HG02840 (cell line): Measurements from ENCODE around the gene DDIAS.
"Not testable (repeated sequence)": the region's sequence is repeated elsewhere in the genome, so short reads cannot be mapped to it uniquely, and the experiment has no call there.

ENCODE experiments used
- ATAC-seq: cut with Tn5 transposase; IDR thresholded peaks from one replicate; pipeline ENCODE4 v1.9.1; 2021; ENCODE audit warnings: mild to moderate bottlenecking, moderate library complexity, moderate number of reproducible peaks; ENCODE audit not compliant: unreplicated experiment, low FRiP score

Gene DDIAS, protein sequence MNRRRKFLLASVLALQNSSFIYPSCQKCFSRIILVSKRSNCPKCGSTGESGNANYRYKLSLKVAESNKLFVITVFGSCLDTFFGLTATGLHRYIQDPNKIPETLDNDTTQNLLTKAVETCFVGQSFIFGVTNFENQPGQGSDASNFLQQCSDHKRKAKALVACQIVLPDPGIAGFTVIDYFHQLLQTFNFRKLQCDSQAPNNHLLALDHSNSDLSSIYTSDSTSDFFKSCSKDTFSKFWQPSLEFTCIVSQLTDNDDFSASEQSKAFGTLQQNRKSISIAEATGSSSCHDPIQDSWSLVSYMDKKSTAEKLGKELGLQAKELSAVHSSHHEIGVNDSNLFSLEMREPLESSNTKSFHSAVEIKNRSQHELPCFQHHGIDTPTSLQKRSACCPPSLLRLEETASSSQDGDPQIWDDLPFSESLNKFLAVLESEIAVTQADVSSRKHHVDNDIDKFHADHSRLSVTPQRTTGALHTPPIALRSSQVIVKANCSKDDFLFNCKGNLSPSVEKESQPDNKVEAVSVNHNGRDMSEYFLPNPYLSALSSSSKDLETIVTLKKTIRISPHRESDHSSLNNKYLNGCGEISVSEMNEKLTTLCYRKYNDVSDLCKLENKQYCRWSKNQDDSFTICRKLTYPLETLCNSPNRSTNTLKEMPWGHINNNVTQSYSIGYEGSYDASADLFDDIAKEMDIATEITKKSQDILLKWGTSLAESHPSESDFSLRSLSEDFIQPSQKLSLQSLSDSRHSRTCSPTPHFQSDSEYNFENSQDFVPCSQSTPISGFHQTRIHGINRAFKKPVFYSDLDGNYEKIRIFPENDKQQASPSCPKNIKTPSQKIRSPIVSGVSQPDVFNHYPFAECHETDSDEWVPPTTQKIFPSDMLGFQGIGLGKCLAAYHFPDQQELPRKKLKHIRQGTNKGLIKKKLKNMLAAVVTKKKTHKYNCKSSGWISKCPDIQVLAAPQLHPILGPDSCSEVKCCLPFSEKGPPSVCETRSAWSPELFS

DNA sequence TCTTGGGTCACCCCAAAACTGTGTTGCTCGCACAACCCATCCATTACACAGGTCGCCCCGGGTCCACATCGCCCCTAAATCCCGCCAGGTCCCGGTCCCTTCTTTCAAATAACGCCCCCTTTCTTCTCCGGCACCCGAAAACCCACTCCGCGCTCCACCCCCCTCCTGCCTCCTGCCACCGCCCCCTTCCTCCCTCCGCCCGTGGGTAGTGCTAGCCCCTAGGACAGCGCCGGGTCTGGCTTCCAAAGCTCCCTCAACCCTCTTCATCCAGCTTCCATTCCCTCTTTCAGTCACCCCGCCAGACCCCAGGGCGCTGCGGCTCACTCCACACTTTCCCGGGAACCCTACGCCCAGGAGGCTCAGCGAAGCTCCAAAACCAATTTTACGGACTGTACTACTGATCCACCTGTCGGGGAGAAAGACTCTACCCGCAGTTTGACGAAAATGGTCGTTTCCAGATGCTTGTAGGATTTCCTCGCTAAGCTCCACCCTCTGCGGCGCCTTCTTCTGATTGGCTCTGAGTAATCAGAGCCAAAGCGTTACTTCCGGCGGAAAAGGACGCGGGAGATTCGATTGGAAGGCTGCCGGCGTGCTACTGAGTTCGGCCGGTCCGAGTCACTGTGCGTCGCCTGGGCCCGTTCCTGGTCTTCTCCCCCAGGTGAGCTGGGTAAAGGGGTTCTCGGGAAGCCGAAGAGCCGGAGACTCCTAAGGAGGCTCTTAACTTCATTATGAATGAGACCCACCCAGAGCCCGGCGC is at the start of gene DDIAS:
DDIAS (plus strand) TSS at position 572 of the 757 bp plus-strand sequence. CDS start 13,003 bp downstream, outside the sequence.
- peak; percentile 76 for ATAC-seq

DNA sequence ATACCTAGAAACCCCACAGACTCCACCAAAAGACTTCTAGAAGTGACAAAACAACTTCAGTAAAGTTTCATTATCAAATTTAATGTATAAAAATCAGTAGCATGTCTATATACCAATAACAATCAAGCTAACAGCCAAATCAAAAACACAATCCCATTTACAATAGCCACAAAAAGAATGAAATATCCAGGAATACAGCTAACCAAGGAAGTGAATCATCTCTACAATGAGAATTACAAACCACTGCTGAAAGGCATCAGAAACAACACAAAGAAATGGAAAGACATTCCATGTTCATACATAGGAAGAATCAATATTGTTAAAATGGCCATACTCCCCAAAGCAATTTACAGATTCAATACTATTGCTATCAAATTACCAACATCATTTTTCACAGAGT is 47.3 kb upstream of the DDIAS start:
- ATAC-seq = no peak

DNA sequence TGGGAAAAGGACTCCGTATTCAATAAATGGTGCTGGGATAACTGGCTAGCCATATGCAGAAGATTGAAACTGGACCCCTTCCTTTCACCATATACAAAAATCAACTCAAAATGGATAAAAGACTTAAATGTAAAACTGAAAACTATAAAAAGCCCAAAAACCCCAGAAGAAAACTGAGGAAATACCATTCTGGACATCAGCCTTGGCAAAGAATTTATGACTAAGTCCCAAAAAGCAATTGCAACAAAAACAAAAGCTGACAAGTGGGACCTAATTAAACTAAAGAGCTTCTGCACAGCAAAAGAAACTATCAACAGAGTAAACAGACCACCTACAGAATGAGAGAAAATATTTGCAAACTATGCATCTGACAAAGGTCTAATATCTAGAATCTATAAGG is 46.6 kb upstream of the DDIAS start:
- not testable (repeated sequence) for ATAC-seq

DNA sequence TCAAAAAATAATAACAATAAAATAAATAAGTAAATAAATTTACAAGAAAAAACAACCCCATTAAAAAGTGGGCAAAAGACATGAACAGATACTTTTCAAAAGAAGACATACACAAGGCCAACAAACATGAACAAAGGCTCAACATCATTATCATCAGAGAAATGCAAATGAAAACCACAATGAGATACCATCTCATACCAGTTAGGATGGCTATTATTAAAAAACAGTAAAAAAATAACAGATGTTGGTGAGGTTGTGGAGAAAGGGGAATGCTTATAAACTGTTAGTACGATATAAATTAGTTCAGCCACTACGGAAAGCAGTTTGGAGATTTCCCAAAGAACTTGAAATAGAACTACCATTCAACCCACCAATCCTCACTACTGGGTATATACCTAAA is 45.9 kb upstream of the DDIAS start:
- ATAC-seq = no peak

DNA sequence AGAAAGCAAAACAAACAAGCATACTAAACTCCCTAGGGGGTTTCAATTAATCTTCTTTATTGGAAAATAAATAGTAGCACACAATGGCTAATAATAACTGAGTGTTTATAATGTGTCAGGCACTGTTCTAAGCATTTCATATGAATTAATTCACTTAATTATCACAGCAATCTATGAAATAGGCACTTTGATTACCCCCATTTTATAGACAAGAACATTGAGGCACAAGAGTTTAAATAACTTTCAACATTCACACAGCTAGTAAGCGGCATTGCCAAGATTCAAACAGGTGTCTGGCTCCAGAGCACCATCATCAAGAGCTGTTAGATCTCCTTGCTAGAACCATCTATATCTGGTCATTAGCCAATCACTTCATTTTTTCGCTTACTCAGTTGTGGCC is 44.4 kb upstream of the DDIAS start:
- no peak for ATAC-seq

DNA sequence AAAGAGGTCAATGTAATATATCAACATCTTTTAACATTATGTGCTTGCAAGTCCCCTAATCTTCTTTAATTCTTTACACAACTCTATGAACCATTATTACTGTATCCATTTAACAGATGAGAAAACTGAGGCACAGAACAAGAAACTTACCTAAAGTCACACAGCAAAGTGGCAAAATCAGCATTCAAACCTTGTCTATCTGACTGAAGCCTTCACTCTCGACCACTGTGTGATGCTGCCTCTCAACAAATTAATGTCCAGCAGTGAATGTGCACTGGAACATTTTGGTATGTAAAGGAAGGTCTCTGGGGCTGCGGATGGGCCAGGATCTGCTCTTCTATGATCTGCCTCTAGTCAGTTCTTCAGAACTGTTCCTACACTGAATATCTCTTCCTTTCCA is 43.4 kb upstream of the DDIAS start:
- no peak for ATAC-seq

DNA sequence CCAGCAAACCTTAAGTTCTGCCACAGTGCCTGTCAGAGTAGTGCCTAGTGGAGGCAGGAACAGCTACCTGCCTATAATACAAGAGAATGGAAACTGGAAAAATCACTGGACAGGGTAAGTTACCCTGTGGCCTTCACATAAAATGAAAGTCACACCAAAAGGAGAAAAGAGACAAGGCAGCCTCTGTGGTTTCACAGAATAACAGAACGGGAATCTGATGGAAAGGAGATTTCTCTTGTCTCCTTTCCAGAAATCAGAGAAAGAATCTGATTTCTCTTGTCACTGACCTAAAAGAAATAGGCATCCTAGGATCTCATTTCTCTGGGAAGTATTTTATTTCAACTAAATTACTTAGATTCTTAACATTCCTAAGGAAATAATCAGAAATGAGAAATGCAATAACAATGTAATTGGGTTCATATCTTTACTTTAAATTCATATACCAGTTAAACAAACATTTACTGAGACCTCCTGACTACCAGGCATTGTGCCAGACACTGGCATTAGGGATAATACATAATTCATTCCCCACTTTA is 42.9 kb upstream of the DDIAS start:
- ATAC-seq = no peak

DNA sequence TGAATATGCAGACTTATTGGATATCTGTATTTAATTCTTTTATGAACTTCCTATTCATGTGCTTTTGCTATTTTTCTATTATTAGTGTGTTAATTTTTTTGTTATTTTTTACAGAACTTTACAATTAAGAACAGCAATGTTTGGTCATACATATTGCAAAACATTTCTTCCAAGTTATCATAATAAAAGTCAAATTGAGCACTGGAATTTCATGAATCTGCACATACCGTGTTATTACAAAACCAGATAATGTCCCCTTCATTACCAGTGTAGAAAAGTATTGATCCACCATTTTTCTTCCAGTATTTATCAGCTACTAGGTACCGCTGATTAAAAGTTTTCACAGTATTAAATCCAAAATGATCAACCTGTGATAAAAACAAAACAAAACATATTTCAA is 41.8 kb upstream of the DDIAS start:
- ATAC-seq = no peak

DNA sequence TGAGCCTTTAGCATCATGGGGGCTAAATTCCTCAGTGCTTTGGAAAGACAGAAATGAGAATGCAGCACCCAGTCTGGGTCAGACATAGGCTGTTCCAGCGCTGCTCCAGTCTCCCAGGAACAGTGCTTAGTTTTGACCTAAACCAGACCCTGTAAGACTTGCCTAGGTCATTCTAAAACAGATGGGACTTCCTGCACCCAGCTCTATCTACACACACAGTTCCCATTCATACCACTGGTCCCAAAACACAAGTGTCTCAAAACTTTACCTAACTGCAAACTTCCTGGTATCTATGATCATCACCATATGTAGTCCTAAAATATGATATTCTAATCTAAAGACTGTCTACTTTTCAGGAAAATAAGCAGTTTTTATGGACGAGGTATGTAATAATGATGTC is 39.2 kb upstream of the DDIAS start:
- ATAC-seq = no peak

DNA sequence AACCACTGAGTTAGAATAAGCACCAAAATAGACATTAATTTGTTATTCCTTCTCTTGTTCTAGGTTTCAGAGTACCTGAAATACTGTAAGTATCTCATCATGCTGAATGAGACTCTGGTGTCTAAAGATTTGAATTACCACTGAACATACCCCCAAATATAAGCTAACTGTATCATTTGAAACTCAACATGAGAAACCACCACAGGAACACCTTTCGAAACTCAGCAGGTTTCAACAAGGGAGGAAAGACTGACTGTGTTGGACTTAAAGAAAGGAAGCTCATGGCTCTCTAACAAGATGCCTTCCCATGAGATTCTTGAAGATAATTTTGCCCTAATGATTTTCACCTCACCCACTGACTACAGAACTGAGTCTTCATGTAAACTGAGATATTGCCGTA is 38.3 kb upstream of the DDIAS start:
- ATAC-seq = no peak

DNA sequence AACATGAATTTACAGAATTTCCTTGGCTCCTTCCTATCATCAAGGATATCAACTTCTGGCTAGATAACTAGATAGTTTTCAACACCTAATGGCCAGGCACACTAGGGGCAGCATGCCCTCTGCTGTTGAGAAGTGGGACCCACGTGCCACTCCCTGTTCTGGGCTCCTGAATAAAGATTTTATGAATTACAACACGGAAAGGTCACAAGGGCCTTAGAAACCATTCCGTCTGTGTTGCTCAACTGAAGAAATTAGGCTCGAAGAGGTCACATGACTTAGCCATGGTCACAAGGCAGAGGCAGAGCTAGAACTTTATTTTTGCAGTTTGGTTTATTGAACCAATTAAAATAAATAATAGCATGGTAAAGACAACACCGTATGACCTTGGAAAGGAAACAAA is 37.3 kb upstream of the DDIAS start:
- no peak for ATAC-seq

DNA sequence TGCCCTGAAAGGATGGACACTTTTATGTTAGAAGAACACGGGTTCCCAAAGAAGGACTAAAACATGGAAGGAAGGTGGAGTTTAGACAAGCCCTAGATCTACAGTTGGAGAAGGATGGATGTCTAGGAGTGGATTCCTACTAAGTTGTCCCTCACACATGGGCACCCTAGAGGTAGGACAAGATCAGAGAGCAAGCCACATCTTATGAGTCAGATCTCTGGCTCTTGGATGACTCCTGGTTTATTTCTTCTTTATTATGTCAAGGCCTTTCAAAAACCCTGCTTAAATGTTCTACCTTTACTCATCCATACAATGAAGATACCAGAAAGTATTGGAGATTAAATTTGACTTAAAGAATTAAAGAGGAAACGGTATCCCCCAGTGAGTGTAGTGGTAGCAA is 35.7 kb upstream of the DDIAS start:
- no peak for ATAC-seq

DNA sequence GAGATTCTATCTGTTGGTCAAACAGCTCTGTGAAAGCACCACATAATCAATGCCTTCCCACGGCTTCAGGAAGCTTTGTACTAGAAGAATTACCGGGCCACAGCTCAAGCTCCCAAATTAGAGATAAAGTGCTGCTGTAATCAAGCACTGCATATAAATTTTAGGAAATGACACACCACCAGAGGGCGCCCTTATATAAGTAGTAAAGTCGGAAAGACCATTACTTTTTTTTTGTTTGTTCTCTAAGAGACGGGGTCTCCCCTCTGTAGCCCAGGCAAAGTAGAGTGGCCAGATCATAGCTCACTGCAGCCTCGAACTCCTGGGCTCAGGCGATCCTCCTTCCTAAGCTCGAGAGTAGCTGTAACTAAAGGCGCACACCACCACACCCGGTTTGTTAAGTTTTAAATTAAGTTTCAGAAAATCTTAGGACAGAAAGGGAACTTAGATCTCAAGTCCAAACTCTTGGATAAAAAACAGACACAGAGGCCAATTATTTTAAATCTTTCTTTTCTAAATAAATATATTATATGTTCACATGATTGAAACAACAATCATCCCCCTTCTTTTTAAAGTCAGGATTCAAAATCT is 33.9 kb upstream of the DDIAS start:
- ATAC-seq = no peak

DNA sequence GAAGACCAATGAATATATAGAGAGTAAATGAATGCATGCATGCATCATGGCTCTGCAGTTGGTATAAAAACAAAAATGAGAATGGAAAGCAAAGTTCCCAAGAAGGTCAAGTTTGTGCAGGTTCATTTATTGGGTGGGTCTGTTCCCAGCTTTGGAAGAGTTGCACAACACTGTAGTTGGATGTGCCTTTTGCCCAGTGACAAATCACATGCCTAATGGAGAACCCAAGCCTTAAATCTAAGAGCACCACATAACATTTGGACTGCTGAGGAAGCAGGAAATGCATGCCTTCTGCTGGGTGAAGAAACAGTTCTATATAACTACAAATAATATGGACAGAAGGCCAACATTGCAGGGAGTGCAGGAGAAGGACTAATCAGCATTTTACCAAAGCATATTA is 31.9 kb upstream of the DDIAS start:
- no peak for ATAC-seq

DNA sequence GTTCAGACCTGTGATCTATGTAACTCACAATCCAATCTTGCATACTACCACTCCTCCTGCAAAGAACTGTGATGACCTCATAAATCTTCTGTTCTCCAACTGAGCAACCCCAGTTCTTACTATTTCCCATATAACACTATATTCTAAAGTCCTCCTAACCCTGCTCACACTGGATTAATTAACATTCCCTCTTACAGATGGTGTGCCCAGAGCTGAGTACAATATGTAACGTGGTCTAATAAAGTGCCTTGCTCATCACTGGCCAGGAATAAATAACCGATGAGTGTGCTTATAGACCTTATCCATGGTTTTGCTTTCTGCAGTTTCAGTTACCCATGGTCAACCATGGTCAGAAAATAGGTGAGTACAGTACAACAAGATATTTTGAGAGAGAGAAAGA is 29.9 kb upstream of the DDIAS start:
- ATAC-seq = no peak

DNA sequence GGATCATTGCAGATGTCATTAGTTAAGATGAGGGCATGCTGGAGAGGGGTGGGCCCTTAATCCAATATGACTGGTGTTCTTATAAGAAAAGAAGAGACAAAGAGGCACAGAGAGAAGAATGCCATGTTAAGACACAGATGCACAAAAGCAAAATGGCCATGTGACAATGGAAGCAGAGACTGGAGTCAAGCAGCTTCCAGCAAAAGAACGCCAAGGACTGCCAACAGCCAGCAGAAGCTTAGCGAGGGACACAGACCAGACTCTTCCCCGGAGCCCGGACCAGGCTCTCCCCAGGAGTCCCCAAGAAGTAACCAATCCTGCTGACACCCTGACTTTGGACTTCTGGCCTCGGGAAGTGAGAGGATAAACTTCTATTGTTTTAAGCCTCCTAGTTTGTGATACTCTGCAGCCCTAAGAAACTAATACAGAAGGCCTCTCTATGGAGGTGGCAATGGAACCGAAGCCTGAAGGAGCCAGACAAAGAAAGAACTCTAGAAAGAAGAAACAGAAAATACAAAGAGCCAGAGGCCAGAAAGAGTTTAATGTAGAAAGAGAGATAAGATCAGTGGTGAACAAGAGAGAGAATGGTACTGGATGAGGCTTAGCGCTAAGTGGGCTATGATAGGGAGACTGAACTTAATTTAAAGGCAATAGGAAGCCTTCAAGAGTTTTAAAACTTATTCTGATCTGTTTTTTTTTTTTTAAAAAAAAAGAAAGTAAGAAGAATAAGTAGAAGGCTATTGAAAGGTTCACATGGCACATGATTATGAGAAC is 29.0 kb upstream of the DDIAS start:
- no peak for ATAC-seq

DNA sequence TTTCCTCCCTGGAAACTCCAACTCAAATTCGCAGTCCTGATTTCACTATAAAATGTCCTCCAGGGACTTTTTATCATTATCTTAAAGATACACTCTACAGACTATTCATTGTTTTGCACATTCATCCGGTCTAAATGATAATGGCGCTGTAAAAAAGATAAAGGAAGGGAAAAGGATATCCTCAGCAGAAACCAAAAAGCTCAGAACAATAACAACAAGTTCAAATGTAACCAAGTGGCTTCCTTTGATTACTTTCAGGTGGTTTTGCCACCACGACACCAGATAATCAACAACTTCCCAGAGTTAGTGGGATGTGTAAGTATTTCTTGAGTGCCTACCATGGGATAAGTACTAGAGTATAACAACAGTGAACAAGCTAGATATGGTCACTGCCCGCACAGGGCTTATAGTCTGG is 27.6 kb upstream of the DDIAS start:
- ATAC-seq = no peak

DNA sequence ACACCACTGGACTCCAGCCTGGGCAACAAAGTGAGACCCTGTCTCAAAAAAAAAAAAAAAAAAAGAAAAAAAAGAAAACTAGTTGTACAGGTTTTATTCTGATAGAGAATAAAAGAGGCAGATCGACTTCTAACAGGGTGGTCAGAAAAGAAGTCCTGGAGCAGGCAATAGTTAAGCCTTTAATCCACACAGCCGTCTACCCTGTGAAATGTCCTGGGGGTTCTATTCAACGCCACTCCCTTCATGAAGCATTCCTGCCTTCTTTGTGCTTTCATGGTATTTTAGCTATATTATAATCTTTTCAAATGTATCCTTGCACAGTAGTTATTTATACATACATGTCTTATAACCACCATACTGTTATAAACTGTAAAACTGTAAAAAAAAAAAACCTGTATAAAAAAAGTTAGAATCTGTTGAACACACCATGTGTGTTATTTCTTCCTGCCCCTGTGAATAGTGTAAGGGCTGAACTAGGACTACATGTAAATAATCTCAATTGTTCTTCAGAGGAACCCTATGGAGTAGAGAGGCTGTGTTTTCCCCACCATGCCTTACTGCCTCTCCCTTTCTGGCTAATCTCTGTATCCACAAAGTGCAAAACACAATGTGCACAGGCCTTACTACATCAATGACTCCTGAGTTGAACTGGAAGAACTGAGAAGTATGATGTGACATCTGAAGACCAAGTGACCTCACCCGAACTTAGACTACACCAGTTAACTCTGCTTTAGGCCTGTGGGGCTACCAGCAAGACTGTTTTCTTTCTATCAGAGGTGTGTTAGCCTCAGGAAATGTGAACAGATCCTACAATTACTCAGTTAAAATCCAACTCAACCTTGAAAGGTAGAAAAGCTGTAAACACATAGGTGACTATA is 26.7 kb upstream of the DDIAS start:
- ATAC-seq = no peak
